Panc1 (cell line): Measurements from ENCODE around the gene HOXA11.

Experiments
- CTCF ChIP-seq: fragments of 450-650 bp; IDR thresholded peaks from 2 replicates; pipeline ENCODE4 v1.5.1; 2017; ENCODE audit warnings: mild to moderate bottlenecking
- POLR2AphosphoS5 ChIP-seq: IDR thresholded peaks from 2 replicates; pipeline ENCODE4 v1.6.1; 2012; ENCODE audit warnings: mild to moderate bottlenecking, low read depth, low read length, moderate library complexity
- REST ChIP-seq, 2 experiments: IDR thresholded peaks; 2 replicates each; pipeline ENCODE4 v1.6.1; 2011 to 2012; ENCODE audit warnings: low read depth in 2 of 2, control low read depth in 1 of 2, low read length in 1 of 2, mild to moderate bottlenecking in 1 of 2, moderate library complexity in 1 of 2; ENCODE audit not compliant: insufficient read depth in 1 of 2
- SIN3A ChIP-seq: IDR thresholded peaks from 2 replicates; pipeline ENCODE4 v1.6.1; 2012; ENCODE audit warnings: low read depth, mild to moderate bottlenecking, low read length, moderate library complexity, borderline replicate concordance; ENCODE audit not compliant: insufficient read depth
- TCF7L2 ChIP-seq: IDR thresholded peaks from 2 replicates; pipeline ENCODE4 v1.6.1; 2011; ENCODE audit warnings: mild to moderate bottlenecking, low read depth, low read length, inconsistent platforms

GRCh38 chr7:27192546-27193334 is 7.7 kb upstream of the HOXA11 start:
- no peak for TF ChIP-seq CTCF
- no peak for TF ChIP-seq POLR2AphosphoS5
- no peak for TF ChIP-seq REST (IDR thresholded peaks at IDR 0.05; ENCODE audit: insufficient read depth in 1 of 2, low read depth in 2 of 2, low read length in 1 of 2)
- TF ChIP-seq SIN3A = no peak
- TF ChIP-seq TCF7L2 = no peak
